K562 (cell line): ENCODE measurements around the gene FAM219B. TPM values are rescaled to one million over a fixed set of nuclear protein-coding genes. Genes with fewer than 3 reads are reported as not detected.
A peak's percentile ranks its signal among the peaks of the same experiment; 100 is the strongest.

Experiments used
- ATAC-seq: fragments of 200-7000 bp; cut with Tn5 transposase; 3 replicates; pipeline ENCODE4 v1.9.1; 2020; ENCODE audit warnings: moderate library complexity
- BruUV-seq: library from RNA; stranded (reverse); fragments of 400-500 nt; replicated peaks from 2 replicates; lab custom pipeline; 2021; lab: Mats Ljungman, UMichigan
- CTCF ChIA-PET: fragments of 300-600 bp; formaldehyde crosslinking; extraction: SDS; loops from one replicate; lab custom pipeline; 2021; ENCODE audit warnings: low intra/inter-chr PET ratio; lab: Yijun Ruan, JAX
- POLR2A ChIA-PET: fragments of 300-600, 350-650 bp; sonication (Branson Sonifier 250); formaldehyde crosslinking; extraction: SDS; loops from one replicate; lab custom pipeline; 2021; ENCODE audit warnings: antibody characterized with exemption, inconsistent platforms; lab: Yijun Ruan, JAX
- DNase-seq, 4 experiments: peaks; one replicate each; pipeline versions ENCODE4 v3.0.0 to v3.0.0-alpha.2; 2011 to 2018; ENCODE audit warnings: low spot score in 3 of 4, mixed read lengths in 3 of 4; ENCODE audit errors: extremely low read depth in 1 of 4
- FAIRE-seq: peaks from 2 replicates; lab custom pipeline; 2011; peaks lifted over from hg19 to GRCh38; lab: Jason Lieb, UNC
- H2AFZ ChIP-seq: 2 replicates; pipeline ENCODE4 v1.6.0; 2011; ENCODE audit warnings: low read depth, low read length, control low read depth, inconsistent platforms
- H3K27ac ChIP-seq: fragments of 200-600 bp; 3 replicates; pipeline ENCODE4 v1.8.0; 2011; ENCODE audit warnings: low read depth, mild to moderate bottlenecking, control low read depth, inconsistent platforms, low read length, moderate library complexity, mixed read lengths; ENCODE audit errors: extremely low read depth
- H3K27me3 ChIP-seq, 2 experiments: fragments of 300-600 bp in 1 of 2; 2 replicates in 1 of 2; 3 replicates in 1 of 2; pipeline versions ENCODE4 v1.6.0 to v1.8.0; 2011; ENCODE audit warnings: inconsistent platforms in 2 of 2, low read length in 2 of 2, mild to moderate bottlenecking in 1 of 2, mixed read lengths in 1 of 2, moderate library complexity in 1 of 2; ENCODE audit not compliant: control insufficient read depth in 2 of 2, insufficient read depth in 2 of 2
- H3K36me3 ChIP-seq: fragments of 300-600 bp; 3 replicates; pipeline ENCODE4 v1.8.0; 2011; ENCODE audit warnings: mild to moderate bottlenecking, low read length, inconsistent platforms; ENCODE audit not compliant: control insufficient read depth, insufficient read depth
- H3K4me1 ChIP-seq, 2 experiments: fragments of 200-600 bp in 1 of 2; replicated peaks in 1 of 2; 2 replicates in 1 of 2; 3 replicates in 1 of 2; pipeline versions ENCODE4 v1.5.1 to v1.8.0; 2011; ENCODE audit warnings: inconsistent platforms in 2 of 2, low read length in 2 of 2, mild to moderate bottlenecking in 1 of 2, mixed read lengths in 1 of 2, moderate library complexity in 1 of 2; ENCODE audit not compliant: control insufficient read depth in 2 of 2, insufficient read depth in 2 of 2
- H3K4me2 ChIP-seq: 2 replicates; pipeline ENCODE4 v1.6.1; 2011; ENCODE audit warnings: low read length, control low read depth, inconsistent platforms, mixed read lengths; ENCODE audit not compliant: insufficient read depth
- H3K4me3 ChIP-seq: fragments of 200-600 bp; sonication (generic), shearing (Covaris generic); 2 replicates; pipeline ENCODE4 v1.5.1; 2016; ENCODE audit warnings: control low read depth, inconsistent platforms
- H3K79me2 ChIP-seq: fragments of 200-600 bp; 3 replicates; pipeline ENCODE4 v1.8.0; 2011; ENCODE audit warnings: low read length, inconsistent platforms; ENCODE audit not compliant: control insufficient read depth, insufficient read depth
- H3K9ac ChIP-seq, 2 experiments: 2 replicates each; pipeline versions ENCODE4 v1.6.0 to v1.6.1; 2011; ENCODE audit warnings: low read depth in 2 of 2, low read length in 2 of 2, control low read depth in 1 of 2, inconsistent platforms in 1 of 2, mild to moderate bottlenecking in 1 of 2, mixed read lengths in 1 of 2; ENCODE audit not compliant: insufficient read depth in 1 of 2
- H3K9me1 ChIP-seq: one replicate; pipeline ENCODE4 v1.6.0; 2011; ENCODE audit warnings: inconsistent platforms, mild to moderate bottlenecking, low read length, moderate library complexity; ENCODE audit not compliant: control insufficient read depth, insufficient read depth
- H3K9me3 ChIP-seq: replicated peaks from 2 replicates; pipeline ENCODE4 v1.5.1; 2011; ENCODE audit warnings: low read depth, low read length, inconsistent platforms; ENCODE audit not compliant: control insufficient read depth, insufficient read depth
- H4K20me1 ChIP-seq: replicated peaks from 2 replicates; pipeline ENCODE4 v1.6.1; 2011; ENCODE audit warnings: low read length, inconsistent platforms, mixed read lengths; ENCODE audit not compliant: control insufficient read depth, insufficient read depth
- CLOCK ChIP-seq: fragments of 250-450 bp; sonication (Bioruptor Pico); IDR thresholded peaks from 2 replicates; pipeline ENCODE4 v1.4.0; 2020; ENCODE audit warnings: mild to moderate bottlenecking, moderate library complexity, borderline replicate concordance
- EP400 ChIP-seq: fragments of 450-650 bp; IDR thresholded peaks from 2 replicates; pipeline ENCODE4 v1.6.1; 2017; ENCODE audit warnings: antibody characterized with exemption, mild to moderate bottlenecking, moderate library complexity
- KAT2B ChIP-seq: IDR thresholded peaks from one replicate; pipeline ENCODE4 v1.6.1; 2012; ENCODE audit warnings: low read depth, mild to moderate bottlenecking, control low read depth, inconsistent platforms, low read length, moderate library complexity
- KLF10 ChIP-seq: fragments of 250-450 bp; sonication (Bioruptor Pico); IDR thresholded peaks from 2 replicates; pipeline ENCODE4 v1.6.1; 2021; ENCODE audit warnings: matching md5 sums
- KLF6 ChIP-seq: fragments of 250-450 bp; sonication (Bioruptor Pico); IDR thresholded peaks from 2 replicates; pipeline ENCODE4 v1.4.0; 2020; ENCODE audit warnings: mild to moderate bottlenecking, moderate library complexity, borderline replicate concordance
- RBBP5 ChIP-seq: fragments of 200-600 bp; sonication (generic); IDR thresholded peaks from 2 replicates; pipeline ENCODE4 v1.6.1; 2012; ENCODE audit warnings: borderline replicate concordance, mild to moderate bottlenecking, low read length, control low read depth, inconsistent platforms; ENCODE audit not compliant: insufficient read depth, poor library complexity, severe bottlenecking
- SMC3 ChIP-seq: conservative IDR thresholded peaks from 2 replicates; pipeline ENCODE4 v1.6.1; 2011; ENCODE audit warnings: low read depth, low read length, improper control_type of control experiment; ENCODE audit not compliant: insufficient read depth
- TEAD4 ChIP-seq, 2 experiments: sonication (generic) in 1 of 2; formaldehyde crosslinking in 1 of 2; IDR thresholded peaks; 2 replicates each; pipeline versions ENCODE4 v1.6.1 to v1.8.0; 2012 to 2022; ENCODE audit warnings: borderline replicate concordance in 1 of 2, inconsistent platforms in 1 of 2, low read length in 1 of 2, mild to moderate bottlenecking in 1 of 2, missing genetic modification reagents in 1 of 2
- TRIM28 ChIP-seq: fragments of 450-650 bp; IDR thresholded peaks from 2 replicates; pipeline ENCODE4 v1.6.1; 2017
- ZKSCAN8 ChIP-seq: fragments of 200-800 bp; sonication (Bioruptor generic); IDR thresholded peaks from 2 replicates; pipeline ENCODE4 v1.6.1; 2016; ENCODE audit warnings: missing genetic modification characterization, missing compliant biosample characterization
- ZNF121 ChIP-seq: sonication (generic); formaldehyde crosslinking; conservative IDR thresholded peaks from 2 replicates; pipeline ENCODE4 v1.8.0; 2022; ENCODE audit warnings: missing genetic modification reagents
- ZNF586 ChIP-seq: fragments of 450-650 bp; formaldehyde crosslinking; conservative IDR thresholded peaks from 2 replicates; pipeline ENCODE4 v1.4.0; 2020; ENCODE audit warnings: mild to moderate bottlenecking, moderate library complexity
- ZNF764 ChIP-seq: fragments of 250-450 bp; sonication (Bioruptor Pico); IDR thresholded peaks from 2 replicates; pipeline ENCODE4 v1.4.0; 2020; ENCODE audit warnings: low read depth, mild to moderate bottlenecking, moderate library complexity
- WGBS: fragments of 100-300 bp; shearing (Covaris generic); methylation state at CpG from one replicate; pipeline ENCODE4 v1.1.6; 2016; ENCODE audit warnings: low coverage, mixed read lengths; ENCODE audit not compliant: insufficient coverage; ENCODE audit errors: missing lambda C conversion rate; 5-methylcytosine and 5-hydroxymethylcytosine counted together
- in situ Hi-C: fragments of 300-500 bp; cut with MboI; formaldehyde crosslinking; loops from 4 replicates; pipeline ENCODE4 v1.15.0; 2018; ENCODE audit warnings: inconsistent platforms, mixed read lengths
- intact Hi-C: fragments of 100-400 bp; cut with micrococcal nuclease; formaldehyde crosslinking; loops from 2 replicates; pipeline ENCODE4 v1.14.2; 2022
- polyA plus RNA-seq, 8 experiments: library from polyadenylated mRNA; depleted of rRNA in 4 of 8; stranded (reverse) in 5 of 8; unstranded in 3 of 8; fragments of >200 nt; fragmentation: Nextera tagmentation in 2 of 8; fragmentation: Illumina TruSeq in 1 of 8; extraction: Ambion mirVana in 2 of 8; extraction: Trizol in 1 of 8; gene quantifications; 2 replicates each; pipeline versions ENCODE4 v1.2.1 to v1.2.3, GENCODE V29; 2011 to 2014; ENCODE audit warnings: inconsistent platforms in 1 of 8, missing spikeins in 1 of 8
- total RNA-seq, 7 experiments: library from RNA; depleted of rRNA in 6 of 7; stranded (reverse); fragments of >200 nt in 6 of 7; fragmentation: Illumina TruSeq in 2 of 7; extraction: Trizol in 2 of 7; gene quantifications; 2 replicates each; pipeline versions ENCODE4 v1.2.1 to v1.2.3, GENCODE V29; 2011 to 2021; ENCODE audit warnings: low replicate concordance in 1 of 7

The FAM219B gene
- total and polyA plus RNA-seq, 9 of the 15 experiments (the other 6 are each of a cell fraction or from before 2014, with no cell fraction given): 6.8 to 50.4 (median 29.4) TPM

- TF ChIP-seq RBBP5: no peak
- TF ChIP-seq ZNF121 (CRISPR knock-in tag): peak; percentile 25; the same call in 1 of the 2 replicates
- TF ChIP-seq, all 486 proteins: peak for 1
- no peak for ATAC-seq
- Histone ChIP-seq H2AFZ (no peak overlapping the region), H3K79me2 (peaks cover 23% of the 10 kb centered on the region), H4K20me1 (no peaks in the 10 kb centered on the region), H3K4me1 (peaks cover 13 to 14% of the 10 kb centered on the region in 2 experiments; a peak in 4 of 5 replicates), H3K9ac (no peak overlapping the region), H3K27ac (no peak overlapping the region), H3K4me3 (no peak overlapping the region), H3K4me2 (no peak overlapping the region), H3K27me3 (no peaks in the 10 kb centered on the region), H3K36me3 (peaks cover 52% of the 10 kb centered on the region), H3K9me3 (no peaks in the 10 kb centered on the region), H3K9me1 (no peaks in the 10 kb centered on the region)
- in situ Hi-C loops: no loop called here
- no peak for DNase-seq
- 91% methylated on average over 7 of the region's 7 CpGs for WGBS
- POLR2A ChIA-PET: interaction anchor here (0.6 to 1.7 kb wide), 4 partner anchors 9 to 359 kb away, joined by 3 to 10 read pairs (median 4); no protein-coding TSS in a partner anchor
- CTCF ChIA-PET: no interaction called here
- FAIRE-seq: no peak
- intact Hi-C loops: no loop called here
- no TSS peak for BruUV-seq
These were observed 2.4 kb downstream of the FAM219B start for GRCh38 chr15:74904190-74904805.

- CTCF ChIA-PET: no interaction called here
- Histone ChIP-seq H3K4me2 (no peak overlapping the region), H4K20me1 (no peaks in the 10 kb centered on the region), H3K36me3 (peaks cover 58% of the 10 kb centered on the region), H3K9ac (no peak overlapping the region), H3K79me2 (peaks cover 23% of the 10 kb centered on the region), H3K9me3 (no peaks in the 10 kb centered on the region), H3K4me3 (no peak overlapping the region), H3K27me3 (no peaks in the 10 kb centered on the region), H3K9me1 (no peaks in the 10 kb centered on the region), H3K27ac (no peak overlapping the region), H3K4me1 (peaks cover 13 to 14% of the 10 kb centered on the region in 2 experiments; a peak in 4 of 5 replicates), H2AFZ (no peak overlapping the region)
- FAIRE-seq (no peak), ATAC-seq (no peak), DNase-seq (peak in 1 of 4 experiments; percentile 1)
- intact Hi-C loops (no loop called here), in situ Hi-C loops (no loop called here)
- WGBS: 77% methylated on average over 1 of the region's 1 CpG
- TF ChIP-seq TRIM28 (no peak), SMC3 (no peak), ZKSCAN8 (CRISPR knock-in tag) (no peak), KLF6 (CRISPR knock-in tag) (no peak), TEAD4 (IDR thresholded peaks at IDR 0.05; ENCODE audit: low read length) (no peak), TEAD4 (CRISPR knock-in tag; IDR thresholded peaks at IDR 0.05; ENCODE audit: borderline replicate concordance) (no peak), KLF10 (no peak), CLOCK (CRISPR knock-in tag) (no peak), ZNF764 (no peak), KAT2B (no peak), EP400 (no peak), ZNF586 (CRISPR knock-in tag) (no peak)
- POLR2A ChIA-PET: interaction anchor here (0.6 to 1.7 kb wide), 4 partner anchors 9 to 358 kb away, joined by 3 to 10 read pairs (median 4); no protein-coding TSS in a partner anchor
- no TSS peak for BruUV-seq
These were observed 3.0 kb downstream of the FAM219B start for GRCh38 chr15:74903676-74904075.
